ENCODE data around the gene TEX22.
"Not testable (repeated sequence)": the region's sequence is repeated elsewhere in the genome, so short reads cannot be mapped to it uniquely, and the experiment has no call there.

TEX22 gene

GRCh38 chr14:105398044-105398725 lies at the start of gene TEX22:
TEX22 (plus strand) TSS chr14:105398538; CDS start chr14:105399341, 803 bp downstream.
- peak; percentile 88 for DNase-seq

- DNase-seq, result no peak
Observed at GRCh38 chr14:105348945-105349699, 49.2 kb upstream of the TEX22 start.

GRCh38 chr14:105349992-105350391 lies 48.3 kb upstream of the TEX22 start:
- no peak for DNase-seq

- DNase-seq, result no peak
Observed at GRCh38 chr14:105350450-105351244, 47.7 kb upstream of the TEX22 start.

- DNase-seq, result no peak
Observed at GRCh38 chr14:105351410-105351809, 46.9 kb upstream of the TEX22 start.

- peak; percentile 89 for DNase-seq
Observed at GRCh38 chr14:105351920-105352851, 46.2 kb upstream of the TEX22 start.

GRCh38 chr14:105353136-105353535 lies 45.2 kb upstream of the TEX22 start:
- no peak for DNase-seq

- no peak for DNase-seq
Observed at GRCh38 chr14:105354541-105354940, 43.8 kb upstream of the TEX22 start.

GRCh38 chr14:105355049-105355575 lies 43.2 kb upstream of the TEX22 start:
- no peak for DNase-seq

- DNase-seq, result no peak
Observed at GRCh38 chr14:105355850-105356604, 42.3 kb upstream of the TEX22 start.

GRCh38 chr14:105356927-105357326 lies 41.4 kb upstream of the TEX22 start:
- DNase-seq, result no peak

GRCh38 chr14:105357626-105358025 lies 40.7 kb upstream of the TEX22 start:
- no peak for DNase-seq

GRCh38 chr14:105358140-105358846 lies 40.0 kb upstream of the TEX22 start:
- no peak for DNase-seq

- DNase-seq, result no peak
Observed at GRCh38 chr14:105358943-105359342, 39.4 kb upstream of the TEX22 start.

GRCh38 chr14:105361412-105361811 lies 36.9 kb upstream of the TEX22 start:
- not testable (repeated sequence) for DNase-seq

GRCh38 chr14:105363847-105364708 lies 34.3 kb upstream of the TEX22 start:
- DNase-seq, result peak; percentile 45

GRCh38 chr14:105365101-105365500 lies 33.2 kb upstream of the TEX22 start:
- no peak for DNase-seq

- no peak for DNase-seq
Observed at GRCh38 chr14:105365681-105366080, 32.7 kb upstream of the TEX22 start.

- no peak for DNase-seq
Observed at GRCh38 chr14:105366386-105367074, 31.8 kb upstream of the TEX22 start.
